Naive B cell (primary cell): ENCODE measurements around the gene DRD5. TPM values are rescaled to one million over a fixed set of nuclear protein-coding genes. Genes with fewer than 3 reads are reported as not detected.
A peak's percentile ranks its signal among the peaks of the same experiment; 100 is the strongest.
"Not testable (repeated sequence)": the region's sequence is repeated elsewhere in the genome, so short reads cannot be mapped to it uniquely, and the experiment has no call there.

Experiments used
- ATAC-seq, 2 donors: fragments of 150-1000 bp; cut with Tn5 transposase; 2 replicates each; pipeline ENCODE4 v1.10.0; 2021; ENCODE audit warnings: low read depth in 2 of 2, mild to moderate bottlenecking in 2 of 2, moderate library complexity in 2 of 2
- DNase-seq: peaks from one replicate; pipeline ENCODE4 v3.0.0; 2022
- H3K27ac Mint-ChIP-seq, 6 donors: one replicate each; pipeline ENCODE4 v1.8.0; 2020 to 2022; ENCODE audit warnings: mild to moderate bottlenecking in 6 of 6, mixed read lengths in 6 of 6, moderate library complexity in 5 of 6, inconsistent platforms in 2 of 6
- H3K27me3 Mint-ChIP-seq, 3 donors: one replicate each; pipeline ENCODE4 v1.8.0; 2021 to 2022; ENCODE audit warnings: mixed read lengths in 3 of 3, mild to moderate bottlenecking in 1 of 3
- H3K36me3 Mint-ChIP-seq, 2 donors: one replicate each; pipeline ENCODE4 v1.8.0; 2020 to 2022; ENCODE audit warnings: mixed read lengths in 2 of 2, inconsistent platforms in 1 of 2, mild to moderate bottlenecking in 1 of 2
- H3K4me1 Mint-ChIP-seq, 3 donors: one replicate each; pipeline ENCODE4 v1.8.0; 2020 to 2022; ENCODE audit warnings: mixed read lengths in 3 of 3, inconsistent platforms in 1 of 3, mild to moderate bottlenecking in 1 of 3, moderate library complexity in 1 of 3
- H3K4me3 Mint-ChIP-seq, 8 donors: one replicate each; pipeline ENCODE4 v1.8.0; 2020 to 2022; ENCODE audit warnings: mild to moderate bottlenecking in 8 of 8, mixed read lengths in 8 of 8, moderate library complexity in 8 of 8, inconsistent platforms in 2 of 8
- H3K9me3 Mint-ChIP-seq, 7 donors: one replicate each; pipeline ENCODE4 v1.8.0; 2020 to 2022; ENCODE audit warnings: mixed read lengths in 7 of 7, mild to moderate bottlenecking in 5 of 7, inconsistent platforms in 2 of 7, moderate library complexity in 1 of 7
- polyA plus RNA-seq, 6 donors: library from polyadenylated mRNA; unstranded; fragments of 300-500 nt; fragmentation: Illumina TruSeq; gene quantifications; one replicate each; pipeline ENCODE4 v1.2.3, GENCODE V29; 2021; ENCODE audit warnings: low read depth in 6 of 6

Gene DRD5
- not detected for polyA plus RNA-seq

- Mint-ChIP-seq H3K9me3 (peaks cover 0 to 6% (median 1%) of the 10 kb centered on the region in 7 donors), H3K27ac (no peak within 1 kb of the TSS), H3K4me3 (peak within 1 kb of the TSS in 1 of 8 donors; percentile 47), H3K36me3 (peaks cover 0 to 22% of the 10 kb centered on the region in 2 donors), H3K4me1 (no peaks in the 10 kb centered on the region), H3K27me3 (peaks cover 39 to 63% (median 54%) of the 10 kb centered on the region in 3 donors)
- DNase-seq (no peak), ATAC-seq (no peak)
Observed at GRCh38 chr4:9781343-9782135, at the start of gene DRD5. Gene DRD5 (plus strand): TSS chr4:9781634. CDS start chr4:9782030, 396 bp downstream.

DNA sequence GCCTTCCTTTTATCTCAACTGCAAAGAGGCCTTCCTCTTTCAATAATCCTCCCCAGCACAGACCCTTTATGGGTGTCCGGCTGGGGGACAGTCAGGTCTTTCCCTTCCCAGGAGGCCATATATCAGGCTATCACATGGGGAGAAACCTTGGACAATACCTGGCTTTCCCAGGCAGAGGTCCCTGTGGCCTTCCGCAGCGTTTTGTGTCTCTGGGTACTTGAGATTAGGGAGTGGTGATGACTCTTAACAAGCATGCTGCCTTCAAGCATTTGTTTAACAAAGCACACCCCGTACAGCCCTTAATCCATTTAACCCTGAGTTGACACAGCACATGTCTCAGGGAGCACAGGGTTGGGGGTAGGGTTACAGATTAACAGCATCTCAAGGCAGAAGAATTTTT lies 49.2 kb upstream of the DRD5 start:
- not testable (repeated sequence) for H3K36me3 Mint-ChIP-seq, H3K9me3 Mint-ChIP-seq, DNase-seq, H3K27ac Mint-ChIP-seq, ATAC-seq, H3K4me3 Mint-ChIP-seq, H3K4me1 Mint-ChIP-seq
- peaks cover 4 to 11% (median 9%) of the 10 kb centered on the region in 3 donors for H3K27me3 Mint-ChIP-seq

GRCh38 chr4:9735515-9735914 lies 45.9 kb upstream of the DRD5 start:
- no peaks in the 10 kb centered on the region for H3K9me3 Mint-ChIP-seq
- H3K36me3 Mint-ChIP-seq = no peaks in the 10 kb centered on the region
- ATAC-seq (no peak), DNase-seq (no peak)
- no peaks in the 10 kb centered on the region for H3K4me1 Mint-ChIP-seq
- no peak overlapping the region for H3K27ac Mint-ChIP-seq
- peaks cover 0 to 15% (median 2%) of the 10 kb centered on the region in 3 donors for H3K27me3 Mint-ChIP-seq
- H3K4me3 Mint-ChIP-seq = no peak overlapping the region

- H3K27me3 Mint-ChIP-seq = peaks cover 0 to 21% (median 0%) of the 10 kb centered on the region in 3 donors
- H3K4me3 Mint-ChIP-seq, ATAC-seq, H3K4me1 Mint-ChIP-seq, H3K27ac Mint-ChIP-seq, DNase-seq, H3K9me3 Mint-ChIP-seq, H3K36me3 Mint-ChIP-seq: not testable (repeated sequence)
Observed at GRCh38 chr4:9737280-9737679, 44.2 kb upstream of the DRD5 start.

- peaks cover 0 to 10% (median 3%) of the 10 kb centered on the region in 7 donors for H3K9me3 Mint-ChIP-seq
- peaks cover 2 to 21% (median 20%) of the 10 kb centered on the region in 3 donors for H3K27me3 Mint-ChIP-seq
- H3K4me1 Mint-ChIP-seq, H3K4me3 Mint-ChIP-seq, H3K27ac Mint-ChIP-seq, ATAC-seq, DNase-seq, H3K36me3 Mint-ChIP-seq: not testable (repeated sequence)
Observed at GRCh38 chr4:9743789-9744188, 37.6 kb upstream of the DRD5 start.

DNA sequence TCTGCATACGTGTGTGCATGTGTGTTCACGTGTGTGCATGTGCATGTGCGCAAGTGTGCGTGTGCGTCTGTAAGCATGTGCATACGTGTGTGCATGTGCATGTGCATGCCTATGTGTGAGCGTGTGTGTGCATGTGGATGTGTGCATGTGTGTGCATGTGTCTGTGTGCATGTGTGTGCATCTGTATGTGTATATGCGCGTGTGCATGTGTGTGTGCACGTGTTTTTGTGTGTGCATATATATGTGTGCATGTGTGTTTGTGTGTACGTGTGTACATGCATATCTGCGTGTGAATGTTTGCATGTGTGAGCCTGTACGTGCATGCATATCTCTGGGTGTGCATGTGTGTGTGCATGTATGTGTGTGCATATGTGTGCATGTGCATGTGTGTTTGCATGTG lies 35.7 kb upstream of the DRD5 start:
- ATAC-seq (no peak), DNase-seq (no peak)
- H3K36me3 Mint-ChIP-seq = no peaks in the 10 kb centered on the region
- H3K27me3 Mint-ChIP-seq = peaks cover 5 to 23% (median 9%) of the 10 kb centered on the region in 3 donors
- H3K9me3 Mint-ChIP-seq = peaks cover 0 to 10% (median 3%) of the 10 kb centered on the region in 7 donors
- H3K4me1 Mint-ChIP-seq = no peaks in the 10 kb centered on the region
- no peak overlapping the region for H3K27ac Mint-ChIP-seq
- H3K4me3 Mint-ChIP-seq = no peak overlapping the region

DNA sequence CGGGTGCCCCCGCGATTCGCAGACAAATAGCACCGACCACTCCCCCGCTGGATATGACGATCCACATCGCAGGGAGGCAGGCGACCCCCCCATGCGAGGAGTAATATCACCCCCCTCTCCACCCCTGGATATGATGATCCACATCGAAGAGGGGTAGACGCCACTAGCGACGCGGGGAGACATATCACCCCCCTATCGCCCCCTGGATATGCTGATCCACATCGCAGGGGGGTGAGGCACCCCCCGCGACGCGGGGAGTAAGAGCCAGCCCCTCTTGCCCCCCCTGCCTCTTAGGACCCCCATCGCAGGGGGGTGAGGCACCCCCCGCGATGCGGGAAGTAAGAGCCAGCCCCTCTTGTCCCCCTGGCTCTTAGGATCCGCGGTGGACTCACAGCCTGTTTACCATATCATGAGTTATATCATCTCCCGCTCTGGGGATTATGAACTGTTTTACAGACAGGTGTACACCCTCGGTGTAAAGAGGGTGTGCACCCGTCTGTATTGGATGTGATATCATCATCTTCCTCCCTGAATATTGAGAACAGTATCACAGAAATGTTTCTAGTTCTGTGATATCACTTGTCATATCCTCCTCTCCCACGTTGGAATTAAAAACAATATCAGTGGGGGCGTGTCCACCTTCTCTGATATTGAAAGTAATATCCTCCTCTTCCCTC lies 22.7 kb upstream of the DRD5 start:
- no peaks in the 10 kb centered on the region for H3K4me1 Mint-ChIP-seq
- no peak for ATAC-seq

GRCh38 chr4:9762823-9763475 lies 18.5 kb upstream of the DRD5 start:
- peaks cover 16 to 33% (median 21%) of the 10 kb centered on the region in 3 donors for H3K27me3 Mint-ChIP-seq
- H3K36me3 Mint-ChIP-seq = no peaks in the 10 kb centered on the region
- H3K4me3 Mint-ChIP-seq = no peak overlapping the region
- H3K9me3 Mint-ChIP-seq = peaks cover 0 to 3% (median 0%) of the 10 kb centered on the region in 7 donors
- no peak for ATAC-seq
- no peak overlapping the region for H3K27ac Mint-ChIP-seq
- H3K4me1 Mint-ChIP-seq = no peaks in the 10 kb centered on the region
- DNase-seq = peak; percentile 21

More for the DNA sequence above, 22.7 kb upstream of the DRD5 start:
- no peak overlapping the region for H3K4me3 Mint-ChIP-seq
- peaks cover 0 to 2% (median 0%) of the 10 kb centered on the region in 7 donors for H3K9me3 Mint-ChIP-seq
- no peaks in the 10 kb centered on the region for H3K36me3 Mint-ChIP-seq
- no peak for DNase-seq
- H3K27me3 Mint-ChIP-seq = peaks cover 7 to 20% (median 10%) of the 10 kb centered on the region in 3 donors
- no peak overlapping the region for H3K27ac Mint-ChIP-seq

- no peak overlapping the region for H3K4me3 Mint-ChIP-seq
- H3K27ac Mint-ChIP-seq = no peak overlapping the region
- no peak for DNase-seq
- no peak for ATAC-seq
- H3K4me1 Mint-ChIP-seq = peaks cover 0 to 2% (median 0%) of the 10 kb centered on the region in 3 donors
- H3K27me3 Mint-ChIP-seq = peaks cover 16 to 33% (median 25%) of the 10 kb centered on the region in 3 donors
- H3K36me3 Mint-ChIP-seq = no peaks in the 10 kb centered on the region
- H3K9me3 Mint-ChIP-seq = peaks cover 0 to 6% (median under 1%) of the 10 kb centered on the region in 7 donors
Observed at GRCh38 chr4:9764155-9764696, 17.2 kb upstream of the DRD5 start.

GRCh38 chr4:9765091-9765490 lies 16.3 kb upstream of the DRD5 start:
- ATAC-seq = no peak
- Mint-ChIP-seq H3K27ac (peak overlapping the region in 1 of 6 donors; percentile 53), H3K4me1 (peaks cover 0 to 2% (median 0%) of the 10 kb centered on the region in 3 donors), H3K4me3 (no peak overlapping the region), H3K36me3 (no peaks in the 10 kb centered on the region), H3K27me3 (peaks cover 16 to 30% (median 25%) of the 10 kb centered on the region in 3 donors), H3K9me3 (peaks cover 0 to 6% (median 0%) of the 10 kb centered on the region in 7 donors)
- DNase-seq = no peak

GRCh38 chr4:9769321-9769720 lies 12.1 kb upstream of the DRD5 start:
- Mint-ChIP-seq H3K36me3 (no peaks in the 10 kb centered on the region), H3K27me3 (peaks cover 22 to 36% (median 22%) of the 10 kb centered on the region in 3 donors), H3K9me3 (peaks cover 0 to 6% (median 0%) of the 10 kb centered on the region in 7 donors), H3K27ac (no peak overlapping the region), H3K4me1 (peaks cover 0 to 2% (median 0%) of the 10 kb centered on the region in 3 donors), H3K4me3 (no peak overlapping the region)
- DNase-seq = no peak
- ATAC-seq = no peak

DNA sequence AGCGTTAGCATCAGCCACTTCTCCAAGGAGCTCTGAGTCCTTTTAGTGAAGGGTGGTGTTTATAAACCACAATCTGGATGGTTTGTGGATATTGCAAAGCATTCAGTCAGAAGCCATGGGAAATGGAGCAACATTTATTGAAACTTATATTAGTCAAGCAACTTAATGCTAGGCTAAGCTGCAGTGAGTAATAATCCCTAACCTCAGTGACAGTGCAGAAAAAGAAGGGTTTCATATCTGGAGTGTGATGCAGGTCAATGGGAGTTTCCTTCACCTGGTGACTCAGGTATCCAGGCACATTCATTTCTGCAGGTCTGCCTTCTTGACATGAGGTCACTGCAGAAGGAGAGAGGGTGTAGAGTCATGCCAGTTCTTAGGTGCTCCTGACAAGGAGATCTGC lies 10.4 kb upstream of the DRD5 start:
- H3K4me1 Mint-ChIP-seq = peaks cover 0 to 2% (median 0%) of the 10 kb centered on the region in 3 donors
- H3K9me3 Mint-ChIP-seq = peaks cover 0 to 7% (median 4%) of the 10 kb centered on the region in 7 donors
- peaks cover 13 to 36% (median 28%) of the 10 kb centered on the region in 3 donors for H3K27me3 Mint-ChIP-seq
- H3K27ac Mint-ChIP-seq = no peak overlapping the region
- no peak for DNase-seq
- ATAC-seq = no peak
- no peaks in the 10 kb centered on the region for H3K36me3 Mint-ChIP-seq
- no peak overlapping the region for H3K4me3 Mint-ChIP-seq

DNA sequence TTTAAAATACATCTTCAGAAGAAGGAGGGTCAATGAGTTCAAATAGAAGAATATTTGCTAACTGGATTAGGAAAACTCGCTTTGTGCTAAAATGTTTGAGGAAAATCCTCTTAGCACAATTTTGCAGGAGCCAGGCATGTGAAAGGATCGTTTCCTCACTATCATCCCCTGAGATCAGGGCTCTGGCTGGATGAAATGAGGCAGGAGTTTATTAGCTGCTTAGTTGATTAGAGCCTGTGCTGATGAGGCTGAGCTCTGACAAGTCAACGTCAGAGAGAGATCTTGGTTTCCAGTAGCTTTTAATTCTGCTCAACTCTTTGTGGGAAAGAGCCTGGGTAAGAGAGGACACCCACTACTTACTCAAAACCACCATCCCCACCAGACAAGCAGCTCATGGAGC lies 8.0 kb upstream of the DRD5 start:
- Mint-ChIP-seq H3K36me3 (no peaks in the 10 kb centered on the region), H3K4me3 (no peak overlapping the region), H3K9me3 (peaks cover 0 to 7% (median 4%) of the 10 kb centered on the region in 7 donors), H3K27ac (no peak overlapping the region), H3K4me1 (peaks cover 0 to 2% (median 0%) of the 10 kb centered on the region in 3 donors), H3K27me3 (peaks cover 14 to 37% (median 15%) of the 10 kb centered on the region in 3 donors)
- DNase-seq = no peak
- ATAC-seq = no peak
